Dendritic cell treated with granulocyte-macrophage colony-stimulating factor and Interleukin-4, amounts not matched to agents 40 ng/mL and 50 ng/mL, for 4 days (primary cell): ENCODE data around the gene ACTRT2.

Source experiments
- H3K27ac Mint-ChIP-seq: one replicate; pipeline ENCODE4 v1.8.0; 2022; ENCODE audit warnings: mild to moderate bottlenecking, mixed read lengths
- H3K27me3 Mint-ChIP-seq: one replicate; pipeline ENCODE4 v1.8.0; 2022; ENCODE audit warnings: mild to moderate bottlenecking, mixed read lengths
- H3K36me3 Mint-ChIP-seq: one replicate; pipeline ENCODE4 v1.8.0; 2022; ENCODE audit warnings: low read depth, mixed read lengths
- H3K4me1 Mint-ChIP-seq: one replicate; pipeline ENCODE4 v1.8.0; 2022; ENCODE audit warnings: low read depth, mixed read lengths
- H3K4me3 Mint-ChIP-seq: one replicate; pipeline ENCODE4 v1.8.0; 2022; ENCODE audit warnings: mild to moderate bottlenecking, moderate library complexity, mixed read lengths
- H3K9me3 Mint-ChIP-seq: one replicate; pipeline ENCODE4 v1.8.0; 2022; ENCODE audit warnings: mixed read lengths
- intact Hi-C: fragments of 100-400 bp; cut with micrococcal nuclease; formaldehyde crosslinking; loops from one replicate; pipeline ENCODE4 v1.15.0; 2022

Gene ACTRT2

DNA sequence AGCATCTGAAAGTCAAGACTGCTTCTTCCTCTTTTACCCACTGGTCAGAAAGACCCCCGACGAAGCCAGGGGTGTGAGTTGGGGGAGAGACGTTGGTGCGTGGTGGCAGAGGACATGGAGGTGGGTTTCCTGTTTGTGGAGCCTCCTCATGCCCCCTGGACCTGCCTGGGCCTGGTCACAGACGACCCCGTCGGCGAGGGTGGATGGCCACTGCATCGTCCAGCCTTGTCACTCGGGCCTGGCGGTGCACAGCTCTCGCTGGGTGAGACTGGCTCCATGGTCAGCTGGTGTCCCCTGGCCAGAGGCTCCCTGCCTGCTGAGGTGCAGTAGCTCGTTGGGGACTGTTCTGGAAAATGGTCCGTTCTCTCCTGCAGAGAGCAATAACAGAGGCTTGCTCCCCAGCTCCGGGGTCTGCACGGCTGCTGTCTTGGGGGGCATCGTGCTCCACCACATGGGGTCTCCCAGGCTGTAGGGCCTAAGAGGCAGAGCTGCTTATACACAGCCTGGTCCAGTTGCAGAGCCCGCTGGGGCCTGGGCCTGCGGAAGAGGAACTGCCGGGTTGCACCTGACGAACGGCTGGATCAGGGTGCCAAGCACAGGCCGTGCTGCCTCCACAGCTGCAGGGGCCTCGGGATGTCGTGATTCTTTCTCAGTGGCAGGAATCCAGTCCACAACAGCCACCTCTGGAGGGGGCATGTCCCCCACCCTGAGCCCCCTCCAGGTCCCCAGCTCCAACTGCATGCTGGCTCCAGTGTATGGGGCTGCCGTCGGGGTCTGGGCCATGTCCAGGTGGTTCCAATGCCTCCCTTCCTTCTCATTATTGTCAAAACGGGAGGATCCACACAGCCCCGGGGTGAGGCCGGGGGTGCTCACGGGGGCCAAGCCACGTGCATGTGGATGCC lies 18.0 kb upstream of the ACTRT2 start:
- intact Hi-C loops: no loop called here
- no peaks in the 10 kb centered on the region for H3K36me3 Mint-ChIP-seq
- H3K9me3 Mint-ChIP-seq: peaks cover 20% of the 10 kb centered on the region

DNA sequence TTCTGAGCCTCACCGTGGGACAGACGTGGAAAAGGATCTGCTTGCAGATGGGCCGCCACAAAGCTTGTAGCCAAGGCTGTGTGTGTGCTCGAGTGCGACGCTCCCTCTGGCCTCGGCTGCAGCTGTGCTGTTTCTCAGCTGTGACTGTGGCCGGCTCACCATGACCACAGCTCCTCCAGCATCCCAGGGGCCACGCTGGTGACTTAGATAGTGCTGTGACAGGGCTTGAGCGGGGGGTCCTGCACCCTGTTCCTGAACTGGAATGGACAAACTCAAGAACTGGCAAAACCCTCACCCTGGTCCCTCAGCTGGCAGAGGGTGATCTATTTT lies 17.4 kb upstream of the ACTRT2 start:
- H3K36me3 Mint-ChIP-seq: no peaks in the 10 kb centered on the region
- H3K9me3 Mint-ChIP-seq: peaks cover 26% of the 10 kb centered on the region
- no peaks in the 10 kb centered on the region for H3K4me1 Mint-ChIP-seq
- H3K27me3 Mint-ChIP-seq: peaks cover 2% of the 10 kb centered on the region
- no peak overlapping the region for H3K27ac Mint-ChIP-seq
- H3K4me3 Mint-ChIP-seq: no peak overlapping the region
- intact Hi-C loops: no loop called here

More for the DNA sequence above, 18.0 kb upstream of the ACTRT2 start:
- Mint-ChIP-seq H3K4me3 (no peak overlapping the region), H3K27ac (no peak overlapping the region), H3K27me3 (peaks cover 3% of the 10 kb centered on the region), H3K4me1 (no peaks in the 10 kb centered on the region)

DNA sequence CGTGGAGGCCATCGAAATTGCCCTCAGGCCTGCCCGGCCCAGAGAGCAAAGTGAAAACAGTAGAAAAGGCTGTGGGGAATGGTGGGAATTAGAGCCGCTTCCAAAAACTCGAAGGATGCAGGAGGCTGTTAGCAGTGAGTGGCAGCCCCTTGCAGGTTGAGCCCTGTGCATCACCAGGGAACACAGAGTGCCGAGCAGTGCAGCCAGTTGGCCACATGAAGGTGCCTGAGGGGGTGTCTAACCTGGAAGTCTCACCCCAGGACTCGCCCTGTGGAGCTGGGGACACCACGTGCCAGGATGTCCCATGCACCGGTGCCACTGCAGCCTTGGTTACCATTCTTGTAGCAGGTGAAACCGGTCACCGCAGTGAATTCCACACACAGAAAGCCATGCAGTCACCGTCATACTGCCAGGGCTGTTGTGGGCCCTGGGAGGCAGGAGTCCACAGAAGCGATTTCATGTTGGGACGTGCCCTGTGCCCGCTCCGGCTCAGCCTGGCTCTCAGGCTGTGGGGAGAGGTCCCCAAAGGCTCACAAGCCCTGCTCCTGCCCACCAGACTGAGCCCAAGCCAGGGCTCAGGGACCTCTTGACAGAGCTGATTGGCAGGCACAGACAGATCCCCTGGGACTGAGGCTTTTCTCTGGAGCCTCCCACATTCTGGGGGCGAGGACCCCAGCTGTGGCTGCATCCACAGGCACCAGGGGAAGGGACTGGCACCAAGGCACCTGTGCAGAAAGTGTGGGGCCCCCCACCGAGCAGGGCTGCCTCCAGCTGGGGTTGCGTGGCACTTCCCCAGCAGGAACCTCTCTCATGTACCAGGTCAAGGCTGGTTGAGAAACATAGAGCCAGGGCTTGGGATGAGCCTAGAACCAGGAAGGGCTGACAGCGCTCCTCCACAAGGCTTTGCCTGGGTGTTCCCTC lies 16.7 kb upstream of the ACTRT2 start:
- Mint-ChIP-seq H3K27ac (no peak overlapping the region), H3K4me3 (no peak overlapping the region), H3K9me3 (peaks cover 31% of the 10 kb centered on the region), H3K27me3 (peaks cover 2% of the 10 kb centered on the region), H3K36me3 (no peaks in the 10 kb centered on the region), H3K4me1 (no peaks in the 10 kb centered on the region)
- intact Hi-C loops: no loop called here

DNA sequence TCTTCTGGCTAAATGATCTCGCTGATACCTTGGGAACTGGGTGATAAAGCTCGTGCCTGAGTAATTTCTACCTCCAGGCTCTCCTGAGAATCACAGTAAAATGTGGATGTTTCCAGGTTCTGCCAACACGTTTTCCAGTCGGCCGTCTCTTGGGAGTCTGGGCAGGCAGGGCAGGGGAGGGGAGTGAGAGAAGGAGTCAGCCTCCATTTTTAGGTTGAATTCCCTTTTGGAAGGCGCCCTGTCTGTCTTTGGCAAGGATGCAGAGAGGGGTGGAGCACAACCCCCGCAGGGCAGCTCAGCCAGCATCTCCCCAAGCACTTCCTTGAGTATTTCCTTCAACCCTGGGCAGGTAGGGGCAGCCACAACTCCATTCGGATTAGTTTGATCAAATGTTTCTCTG lies 15.5 kb upstream of the ACTRT2 start:
- intact Hi-C loops: no loop called here
- Mint-ChIP-seq H3K4me1 (no peaks in the 10 kb centered on the region), H3K36me3 (no peaks in the 10 kb centered on the region), H3K27ac (no peak overlapping the region), H3K9me3 (peaks cover 31% of the 10 kb centered on the region), H3K4me3 (no peak overlapping the region), H3K27me3 (peaks cover 2% of the 10 kb centered on the region)

GRCh38 chr1:3007298-3008147 lies 13.7 kb upstream of the ACTRT2 start:
- intact Hi-C loops: no loop called here
- Mint-ChIP-seq H3K4me3 (no peak overlapping the region), H3K4me1 (no peaks in the 10 kb centered on the region), H3K27ac (no peak overlapping the region), H3K9me3 (peaks cover 31% of the 10 kb centered on the region), H3K36me3 (no peaks in the 10 kb centered on the region), H3K27me3 (peaks cover 2% of the 10 kb centered on the region)

DNA sequence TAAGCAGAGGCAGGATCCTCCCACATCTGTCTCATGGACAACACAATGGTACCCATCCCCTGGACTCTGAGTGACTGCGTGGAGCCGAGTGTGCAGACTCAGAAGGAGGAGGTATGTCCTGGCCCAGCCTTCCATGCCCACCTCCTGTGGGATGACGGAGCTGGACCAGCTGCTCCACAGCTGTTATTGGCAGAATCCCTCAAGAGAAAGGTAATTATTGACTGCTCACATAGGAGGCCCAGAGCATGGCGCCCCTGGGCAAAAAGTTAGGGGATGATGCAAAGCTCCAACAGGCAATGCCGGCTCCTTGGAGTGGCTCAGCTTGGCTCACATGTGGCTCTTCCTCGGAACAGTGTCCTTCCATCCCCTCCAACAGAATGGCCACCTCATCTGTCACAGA lies 12.2 kb upstream of the ACTRT2 start:
- Mint-ChIP-seq H3K27ac (no peak overlapping the region), H3K36me3 (no peaks in the 10 kb centered on the region), H3K9me3 (peaks cover 31% of the 10 kb centered on the region), H3K4me1 (no peaks in the 10 kb centered on the region), H3K27me3 (peaks cover 8% of the 10 kb centered on the region), H3K4me3 (no peak overlapping the region)
- intact Hi-C loops: no loop called here

GRCh38 chr1:3009556-3009955 lies 11.7 kb upstream of the ACTRT2 start:
- no peak overlapping the region for H3K4me3 Mint-ChIP-seq
- peaks cover 10% of the 10 kb centered on the region for H3K27me3 Mint-ChIP-seq
- H3K4me1 Mint-ChIP-seq: no peaks in the 10 kb centered on the region
- intact Hi-C loops: no loop called here
- H3K27ac Mint-ChIP-seq: no peak overlapping the region
- H3K9me3 Mint-ChIP-seq: peaks cover 31% of the 10 kb centered on the region
- no peaks in the 10 kb centered on the region for H3K36me3 Mint-ChIP-seq

- H3K4me1 Mint-ChIP-seq: no peaks in the 10 kb centered on the region
- H3K36me3 Mint-ChIP-seq: no peaks in the 10 kb centered on the region
- H3K27ac Mint-ChIP-seq: no peak overlapping the region
- H3K9me3 Mint-ChIP-seq: peaks cover 31% of the 10 kb centered on the region
- intact Hi-C loops: no loop called here
- peaks cover 9% of the 10 kb centered on the region for H3K27me3 Mint-ChIP-seq
- no peak overlapping the region for H3K4me3 Mint-ChIP-seq
Measured at GRCh38 chr1:3011127-3011526, 10.1 kb upstream of the ACTRT2 start.

GRCh38 chr1:3011631-3012455 lies 9.4 kb upstream of the ACTRT2 start:
- no peak overlapping the region for H3K27ac Mint-ChIP-seq
- no peaks in the 10 kb centered on the region for H3K4me1 Mint-ChIP-seq
- intact Hi-C loops: no loop called here

GRCh38 chr1:3012456-3013291 lies 8.6 kb upstream of the ACTRT2 start:
- peaks cover 17% of the 10 kb centered on the region for H3K9me3 Mint-ChIP-seq
- intact Hi-C loops: no loop called here
- no peak overlapping the region for H3K27ac Mint-ChIP-seq
- H3K4me1 Mint-ChIP-seq: no peaks in the 10 kb centered on the region
- no peak overlapping the region for H3K4me3 Mint-ChIP-seq
- H3K27me3 Mint-ChIP-seq: peaks cover 9% of the 10 kb centered on the region
- no peaks in the 10 kb centered on the region for H3K36me3 Mint-ChIP-seq

More at GRCh38 chr1:3011631-3012455, 9.4 kb upstream of the ACTRT2 start:
- Mint-ChIP-seq H3K36me3 (no peaks in the 10 kb centered on the region), H3K4me3 (no peak overlapping the region), H3K9me3 (peaks cover 25% of the 10 kb centered on the region), H3K27me3 (peaks cover 9% of the 10 kb centered on the region)

DNA sequence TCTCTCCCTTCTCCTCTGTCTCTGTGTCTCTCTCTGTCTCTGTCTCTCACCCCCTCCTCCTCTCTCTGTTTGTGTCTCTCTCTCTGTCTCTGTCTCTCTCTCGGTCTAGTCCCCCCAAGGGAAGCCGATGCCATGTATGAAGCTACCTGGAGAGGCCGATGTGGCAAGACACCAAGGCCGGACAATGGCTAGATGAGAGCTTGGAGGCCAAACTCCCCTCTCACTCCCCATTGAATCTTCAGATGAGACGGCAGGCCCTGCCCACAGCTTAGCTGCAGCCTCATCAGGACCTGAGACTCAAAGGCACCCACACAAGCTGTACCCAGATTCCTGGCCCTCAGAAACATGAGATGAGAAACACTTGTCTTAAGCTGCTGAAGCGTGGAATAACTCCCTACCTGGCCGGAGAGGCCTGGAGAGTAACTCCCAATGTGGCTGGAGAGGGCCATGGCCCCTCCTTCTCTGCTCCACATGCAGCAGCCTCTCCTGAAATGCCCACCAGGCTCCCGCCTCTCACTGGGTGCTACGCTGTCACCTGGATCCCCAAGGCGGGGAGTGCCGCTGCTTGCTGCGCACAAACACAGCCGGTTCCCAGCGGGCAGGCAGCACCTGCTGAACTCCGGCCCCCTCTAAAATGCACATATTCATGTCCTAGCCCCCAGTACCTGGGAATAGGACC lies 7.8 kb upstream of the ACTRT2 start:
- Mint-ChIP-seq H3K4me3 (no peak overlapping the region), H3K36me3 (no peaks in the 10 kb centered on the region), H3K27ac (no peak overlapping the region), H3K4me1 (no peaks in the 10 kb centered on the region), H3K9me3 (peaks cover 9% of the 10 kb centered on the region), H3K27me3 (peaks cover 9% of the 10 kb centered on the region)
- intact Hi-C loops: no loop called here

- H3K4me1 Mint-ChIP-seq: no peaks in the 10 kb centered on the region
- H3K27me3 Mint-ChIP-seq: peaks cover 9% of the 10 kb centered on the region
- H3K27ac Mint-ChIP-seq: no peak overlapping the region
- no peaks in the 10 kb centered on the region for H3K36me3 Mint-ChIP-seq
- intact Hi-C loops: no loop called here
- H3K4me3 Mint-ChIP-seq: no peak overlapping the region
- peaks cover 3% of the 10 kb centered on the region for H3K9me3 Mint-ChIP-seq
Measured at GRCh38 chr1:3014050-3014440, 7.2 kb upstream of the ACTRT2 start.
